Sciatic nerve (tissue), 2 donors: Measurements from ENCODE around the gene MUC4. TPM values are rescaled to one million over a fixed set of nuclear protein-coding genes. Genes with fewer than 3 reads are reported as not detected.
A peak's percentile ranks its signal among the peaks of the same experiment; 100 is the strongest.
"Not testable (repeated sequence)": the region's sequence is repeated elsewhere in the genome, so short reads cannot be mapped to it uniquely, and the experiment has no call there.

Source experiments
- ATAC-seq: fragments of 200-7000 bp; cut with Tn5 transposase; one replicate; pipeline ENCODE4 v1.9.1; 2020; ENCODE audit warnings: mild to moderate bottlenecking, moderate library complexity
- DNase-seq: peaks from one replicate; pipeline ENCODE4 v3.0.0-alpha.2; 2020; ENCODE audit warnings: low spot score
- intact Hi-C: fragments of 100-400 bp; cut with DNase I; formaldehyde crosslinking; loops from one replicate; pipeline ENCODE4 v1.14.2; 2022
- total RNA-seq: library from RNA; stranded (reverse); fragmentation: NEBNext Ultra II Directional; extraction: Animal tissue kit (Norgen Biotek cat#: 25700); gene quantifications from one replicate; pipeline ENCODE4 v1.2.1, GENCODE V29; 2021
- donor health status: DM: no; HTN: no; CAD: no.
- donor health status: DM: no; HTN: no; CAD: no.

The MUC4 gene
- total RNA-seq, 1 donor from 2014 or later: 0.31 TPM

DNA sequence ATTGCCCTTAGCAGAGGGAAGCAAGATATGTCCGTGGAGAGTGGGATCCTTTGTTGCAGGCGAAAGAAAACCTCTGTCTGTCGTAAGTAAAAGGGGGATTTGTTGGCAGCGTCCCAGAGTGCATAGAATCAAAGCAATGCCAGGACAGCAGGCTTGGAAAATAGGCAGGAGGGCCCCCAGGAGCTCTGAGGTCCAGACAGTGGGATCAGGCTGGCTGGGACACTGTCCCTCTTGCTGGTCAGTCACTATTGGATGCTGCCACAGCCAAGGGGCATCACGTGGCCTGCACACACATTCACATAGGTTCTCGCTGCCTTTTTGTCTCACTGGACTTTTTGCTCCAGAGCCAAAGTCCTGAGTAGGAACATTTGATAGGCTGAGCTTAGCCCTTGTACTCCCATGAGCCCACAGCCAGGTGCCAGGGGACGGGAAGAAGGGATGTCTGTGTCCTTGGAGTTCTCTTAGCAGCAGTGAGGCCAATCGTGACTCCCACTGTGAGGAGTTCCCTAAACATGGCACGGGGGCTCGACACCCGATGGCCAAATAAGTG, 80.3 kb downstream of the MUC4 start:
- intact Hi-C loops: no loop called here
- no peak for ATAC-seq
- peak; percentile 55 for DNase-seq

DNA sequence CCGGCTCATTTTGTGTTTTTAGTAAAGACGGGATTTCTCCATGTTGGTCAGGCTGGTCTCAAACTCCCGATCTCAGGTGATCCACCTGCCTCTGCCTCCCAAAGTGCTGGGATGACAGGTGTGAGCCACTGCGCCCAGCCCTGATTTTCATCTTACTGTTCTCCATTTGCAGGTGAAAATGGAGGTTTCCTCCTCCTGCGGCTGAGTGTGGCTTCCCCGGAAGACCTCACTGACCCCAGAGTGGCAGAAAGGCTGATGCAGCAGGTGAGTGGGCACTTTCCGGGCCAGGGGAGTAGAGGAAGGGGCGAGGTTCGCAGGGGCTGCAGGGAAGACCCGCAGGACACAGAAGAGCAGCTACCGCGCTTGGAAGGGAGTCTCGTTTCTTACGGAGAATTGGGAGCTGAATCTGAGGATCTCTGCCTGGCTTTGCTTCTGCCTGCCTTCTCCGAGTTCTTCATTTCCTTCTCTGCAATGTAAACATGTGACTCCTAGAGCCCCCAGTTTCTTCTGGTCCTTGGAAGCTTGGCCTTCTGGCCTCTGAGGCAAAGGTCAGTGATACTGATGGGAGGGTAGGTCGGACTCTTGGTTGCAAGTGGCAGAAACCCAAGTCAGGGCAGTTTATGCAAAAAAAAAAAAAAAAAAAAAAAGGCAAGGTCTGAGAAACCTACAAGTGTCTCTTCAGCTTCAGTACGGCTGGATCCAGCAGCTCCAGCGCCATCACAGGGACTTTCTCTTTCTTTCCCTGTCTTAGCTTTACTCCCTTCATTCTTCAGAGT, 82.1 kb downstream of the MUC4 start:
- intact Hi-C loops: no loop called here
- DNase-seq: peak; percentile 55
- ATAC-seq: no peak

DNA sequence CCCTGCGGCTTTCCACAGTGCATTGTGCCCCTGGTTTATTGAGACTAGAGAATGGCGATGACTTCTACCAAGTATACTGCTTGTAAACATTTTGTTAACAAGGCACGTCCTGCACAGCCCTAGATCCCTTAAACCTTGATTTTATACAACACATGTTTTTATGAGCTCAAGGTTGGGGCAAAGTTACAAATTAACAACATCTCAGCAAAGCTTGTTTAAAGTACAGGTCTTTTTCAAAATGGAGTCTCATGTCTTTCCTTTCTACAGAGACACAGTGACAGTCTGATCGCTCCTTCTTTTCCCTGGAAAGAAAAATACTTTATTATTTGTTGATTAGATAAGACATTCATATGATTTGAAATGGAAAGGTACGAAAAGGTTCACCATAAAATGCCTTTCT, 82.9 kb downstream of the MUC4 start:
- ATAC-seq, DNase-seq, intact Hi-C loops: not testable (repeated sequence)

DNA sequence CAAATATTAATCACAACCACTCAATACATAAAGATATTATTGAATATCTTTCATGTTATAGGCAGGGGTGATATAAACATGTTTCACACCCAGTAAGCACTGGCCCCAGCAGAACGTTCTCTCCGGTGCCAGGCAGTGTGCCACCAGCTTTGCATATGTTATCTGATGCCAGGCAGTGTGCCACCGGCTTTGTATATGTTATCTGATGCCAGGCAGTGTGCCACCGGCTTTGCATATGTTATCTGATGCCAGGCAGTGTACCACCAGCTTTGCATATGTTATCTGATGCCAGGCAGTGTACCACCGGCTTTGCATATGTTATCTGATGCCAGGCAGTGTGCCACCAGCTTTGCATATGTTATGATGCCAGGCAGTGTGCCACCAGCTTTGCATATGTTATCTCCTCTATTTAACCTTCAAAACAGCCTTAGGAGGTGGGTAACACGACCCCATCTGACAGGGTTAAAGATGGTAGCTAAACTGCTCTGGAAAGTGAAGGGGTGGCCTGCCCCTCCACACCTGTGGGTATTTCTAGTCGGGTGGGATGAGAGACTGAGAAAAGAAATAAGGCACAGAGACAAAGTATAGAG, 84.0 kb downstream of the MUC4 start:
- DNase-seq (peak; percentile 49), ATAC-seq (no peak)
- intact Hi-C loops: no loop called here

DNA sequence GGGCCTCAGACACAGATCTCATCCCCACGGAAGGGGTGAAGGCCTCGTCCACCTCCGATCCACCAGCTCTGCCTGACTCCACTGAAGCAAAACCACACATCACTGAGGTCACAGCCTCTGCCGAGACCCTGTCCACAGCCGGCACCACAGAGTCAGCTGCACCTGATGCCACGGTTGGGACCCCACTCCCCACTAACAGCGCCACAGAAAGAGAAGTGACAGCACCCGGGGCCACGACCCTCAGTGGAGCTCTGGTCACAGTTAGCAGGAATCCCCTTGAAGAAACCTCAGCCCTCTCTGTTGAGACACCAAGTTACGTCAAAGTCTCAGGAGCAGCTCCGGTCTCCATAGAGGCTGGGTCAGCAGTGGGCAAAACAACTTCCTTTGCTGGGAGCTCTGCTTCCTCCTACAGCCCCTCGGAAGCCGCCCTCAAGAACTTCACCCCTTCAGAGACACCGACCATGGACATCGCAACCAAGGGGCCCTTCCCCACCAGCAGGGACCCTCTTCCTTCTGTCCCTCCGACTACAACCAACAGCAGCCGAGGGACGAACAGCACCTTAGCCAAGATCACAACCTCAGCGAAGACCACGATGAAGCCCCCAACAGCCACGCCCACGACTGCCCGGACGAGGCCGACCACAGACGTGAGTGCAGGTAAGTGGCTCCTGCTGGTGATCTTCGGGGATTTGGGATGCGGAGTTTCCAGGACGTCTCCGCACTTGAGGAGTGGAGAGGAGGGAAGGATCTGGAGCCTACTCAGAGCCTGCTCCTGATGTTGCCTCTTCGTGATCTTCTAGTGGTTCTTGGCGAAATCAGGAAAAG, 85.6 kb downstream of the MUC4 start:
- ATAC-seq, intact Hi-C loops: not testable (repeated sequence)
- peak; percentile 60 for DNase-seq

DNA sequence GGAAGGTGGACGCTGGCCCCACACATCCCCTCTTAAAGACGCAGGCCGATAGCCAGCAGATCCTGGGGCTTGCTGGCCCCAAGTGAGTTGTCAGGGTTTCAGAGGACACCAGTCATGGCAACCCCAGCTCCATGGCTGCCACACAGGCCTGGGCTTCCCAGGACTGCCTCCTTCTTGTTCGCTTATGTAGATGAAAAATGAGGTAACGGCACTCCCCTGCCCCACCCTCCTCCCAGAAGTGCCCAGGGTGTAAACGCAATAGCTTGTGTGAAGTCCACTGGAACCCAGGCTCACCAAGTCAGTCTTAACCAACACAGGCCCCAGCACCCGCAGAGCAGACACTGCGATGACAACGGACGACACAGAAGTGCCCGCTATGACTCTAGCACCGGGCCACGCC, 87.4 kb downstream of the MUC4 start:
- ATAC-seq, intact Hi-C loops, DNase-seq: not testable (repeated sequence)

DNA sequence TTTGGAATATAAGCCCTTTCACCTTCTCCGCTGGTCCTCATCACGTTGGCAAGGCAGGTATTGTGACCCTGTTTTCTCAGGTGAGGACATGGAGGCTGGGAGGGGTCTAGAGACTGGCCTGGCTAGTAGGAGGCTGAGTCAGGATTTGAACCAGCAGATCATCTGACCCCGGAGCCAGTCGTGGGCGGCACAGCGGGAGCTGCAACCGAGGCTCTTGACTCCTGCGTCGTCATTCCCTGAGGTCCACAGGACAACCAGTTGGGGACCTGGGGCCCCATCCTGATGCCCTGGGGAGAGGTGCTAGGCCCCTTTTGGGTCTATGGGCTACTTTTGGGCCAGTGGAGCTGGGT, 88.8 kb downstream of the MUC4 start:
- peak; percentile 14 for ATAC-seq
- DNase-seq, intact Hi-C loops: not testable (repeated sequence)

DNA sequence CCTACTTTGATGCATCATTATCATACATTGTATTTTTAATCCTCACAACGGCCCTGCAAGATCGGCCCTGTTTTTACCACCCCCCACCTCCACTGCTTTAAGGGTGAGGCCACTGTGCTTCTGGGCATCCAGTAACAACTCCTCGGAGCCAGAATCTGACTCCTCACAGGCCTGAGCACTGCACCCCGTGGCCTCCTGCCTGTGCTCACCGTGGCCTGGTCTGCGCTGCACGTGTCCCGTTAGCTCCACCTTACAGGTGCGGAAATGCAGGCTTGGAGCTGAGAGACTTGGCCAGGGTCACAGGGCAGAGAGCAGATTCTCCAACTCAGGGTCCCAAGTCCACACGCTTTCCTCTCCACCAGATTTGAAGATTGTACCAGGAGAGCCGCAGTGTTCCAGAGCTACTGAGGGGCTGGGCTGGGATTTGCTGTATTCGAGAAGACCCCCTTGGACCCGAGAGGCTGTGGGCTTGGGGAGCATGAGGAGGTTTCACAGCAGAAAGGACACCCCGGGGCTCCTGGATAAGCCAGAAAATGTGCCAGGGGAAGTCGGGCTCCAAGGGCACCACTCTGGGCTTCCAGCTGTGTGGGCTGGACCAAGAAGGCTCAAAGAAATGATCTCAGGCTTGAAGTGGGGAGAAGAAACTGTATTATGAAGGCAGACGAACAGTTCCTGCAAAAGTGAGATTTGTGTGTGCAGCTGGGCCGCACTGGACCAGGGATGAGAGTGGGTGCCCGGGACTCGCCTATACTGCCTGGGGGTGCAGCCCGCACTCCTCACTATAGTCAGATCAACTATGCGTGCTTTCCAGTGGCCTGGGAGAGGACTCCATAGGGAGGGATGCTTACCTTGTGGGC, 89.4 kb downstream of the MUC4 start:
- intact Hi-C loops, DNase-seq: not testable (repeated sequence)
- ATAC-seq: peak; percentile 31

DNA sequence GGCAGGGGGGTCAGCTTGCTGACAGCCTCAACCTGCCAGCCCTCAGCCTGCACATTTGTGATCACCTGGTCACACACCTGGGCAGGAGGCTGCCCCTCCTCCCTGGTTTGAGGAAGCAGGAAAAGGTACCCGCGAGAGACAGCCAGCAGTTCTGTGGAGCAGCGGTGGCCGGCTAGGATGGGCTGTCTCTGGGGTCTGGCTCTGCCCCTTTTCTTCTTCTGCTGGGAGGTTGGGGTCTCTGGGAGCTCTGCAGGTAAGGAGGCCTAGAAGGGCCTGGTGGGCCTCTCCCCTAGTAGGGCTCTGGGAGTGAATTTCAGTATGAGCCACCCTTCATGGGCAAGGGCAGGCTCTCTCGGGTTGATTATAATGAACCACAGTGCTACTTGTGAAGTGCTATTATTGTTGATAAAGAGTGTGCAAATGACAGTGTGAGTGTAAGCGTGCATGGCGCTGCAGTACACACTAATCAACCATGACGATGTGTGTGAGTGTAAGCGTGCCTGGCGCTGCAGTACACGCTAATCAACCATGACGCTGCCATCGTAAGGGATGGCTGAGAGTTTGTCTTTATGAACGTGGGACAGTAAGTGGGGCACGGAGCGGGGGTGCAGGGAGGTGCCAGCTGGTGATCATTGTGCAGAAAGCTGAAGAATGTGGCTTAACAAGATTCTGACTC, 90.8 kb downstream of the MUC4 start, which contains the start of gene MUC20:
MUC20 (plus strand) TSS at position 148 of the 676 bp plus-strand sequence; CDS start at position 178, 30 bp downstream.
- intact Hi-C loops: not testable (repeated sequence)
- ATAC-seq (peak; percentile 4), DNase-seq (peak; percentile 60)

DNA sequence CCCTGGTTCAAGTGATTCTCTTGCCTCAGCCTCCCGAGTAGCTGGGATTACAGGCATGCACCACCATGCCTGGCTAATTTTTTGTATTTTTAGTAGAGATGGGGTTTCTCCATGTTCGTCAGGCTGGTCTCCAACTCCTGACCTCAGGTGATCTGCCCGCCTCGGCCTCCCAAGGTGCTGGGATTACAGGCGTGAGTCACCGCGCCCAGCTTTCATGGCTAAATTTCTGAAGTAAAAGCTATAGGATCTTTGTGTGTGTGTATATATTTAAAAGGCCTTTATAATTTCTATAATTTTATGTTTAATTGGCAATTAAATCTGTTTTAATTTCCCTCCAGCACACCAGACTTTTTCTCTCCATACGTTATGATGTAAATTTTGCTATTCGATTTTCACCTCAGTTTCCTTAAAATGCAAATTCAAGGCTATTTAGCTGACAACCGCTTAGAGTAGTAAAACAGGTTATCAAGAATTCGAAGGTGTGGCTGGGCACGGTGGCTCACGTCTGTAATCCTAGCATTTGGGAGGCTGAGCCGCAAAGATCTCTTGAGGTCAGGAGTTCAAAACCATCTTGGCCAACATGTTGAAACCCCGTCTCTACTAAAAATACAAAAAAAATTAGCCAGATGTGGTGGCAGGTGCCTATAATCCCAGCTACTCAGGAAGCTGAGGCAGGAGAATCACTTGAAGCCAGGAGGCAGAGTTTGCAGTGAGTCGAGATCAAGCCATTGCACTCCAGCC, 92.0 kb downstream of the MUC4 start:
- ATAC-seq, intact Hi-C loops, DNase-seq: not testable (repeated sequence)

DNA sequence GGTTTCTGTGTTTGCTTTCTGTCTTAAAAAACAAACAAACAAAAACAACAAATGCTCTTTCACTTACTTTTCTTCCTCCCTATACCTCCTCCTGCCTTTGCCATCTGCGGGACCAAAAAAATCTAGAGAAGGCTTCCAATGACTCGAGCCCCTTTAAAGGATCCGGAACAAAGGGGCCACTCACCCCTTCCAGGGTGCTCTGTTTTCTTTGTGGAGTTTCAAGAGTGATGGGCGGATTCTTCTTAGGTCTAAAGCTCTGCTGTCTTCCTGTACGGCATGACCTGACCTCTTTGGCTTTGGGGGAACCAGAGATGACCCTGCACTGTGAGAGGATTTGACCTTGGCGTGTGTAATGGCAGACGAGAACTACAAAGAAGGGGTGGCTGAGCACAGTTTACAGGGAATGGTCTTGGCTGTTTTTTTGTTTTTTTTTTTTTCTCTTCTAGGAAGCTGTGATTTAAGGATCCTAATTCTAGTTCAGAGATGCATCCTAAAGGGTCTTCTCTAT, 93.2 kb downstream of the MUC4 start:
- DNase-seq (no peak), ATAC-seq (no peak)
- intact Hi-C loops: no loop called here

DNA sequence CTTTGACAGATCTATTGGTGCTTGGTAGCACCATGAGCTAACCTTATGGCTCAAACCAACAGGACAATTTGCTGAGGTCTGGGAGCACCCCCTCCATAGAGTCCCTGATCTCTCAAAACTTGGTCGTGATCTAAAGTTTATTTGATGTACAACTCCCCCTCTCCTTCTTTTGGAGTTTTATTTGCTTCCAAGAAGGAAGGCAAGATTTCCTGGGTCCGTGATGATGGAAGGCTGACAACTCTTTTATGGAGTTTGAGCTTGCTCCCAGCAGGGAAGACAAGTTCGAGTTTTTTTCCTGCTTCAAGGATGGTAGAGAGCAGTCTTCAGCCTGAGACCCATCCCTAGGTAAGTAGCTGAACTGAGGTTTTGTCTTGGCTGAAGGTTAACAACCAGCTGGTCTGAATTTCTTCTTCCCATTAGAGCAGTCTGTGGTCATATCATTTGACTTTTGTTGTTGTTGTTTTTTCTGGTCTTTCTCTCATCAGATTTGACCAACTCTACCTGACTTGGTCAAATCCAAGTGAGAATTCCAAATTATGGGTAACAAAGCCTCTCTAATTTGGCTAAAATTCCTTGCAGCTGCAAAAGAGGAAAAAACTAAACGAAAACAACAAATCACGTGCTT, 93.8 kb downstream of the MUC4 start:
- DNase-seq: no peak
- ATAC-seq: no peak
- intact Hi-C loops: no loop called here

DNA sequence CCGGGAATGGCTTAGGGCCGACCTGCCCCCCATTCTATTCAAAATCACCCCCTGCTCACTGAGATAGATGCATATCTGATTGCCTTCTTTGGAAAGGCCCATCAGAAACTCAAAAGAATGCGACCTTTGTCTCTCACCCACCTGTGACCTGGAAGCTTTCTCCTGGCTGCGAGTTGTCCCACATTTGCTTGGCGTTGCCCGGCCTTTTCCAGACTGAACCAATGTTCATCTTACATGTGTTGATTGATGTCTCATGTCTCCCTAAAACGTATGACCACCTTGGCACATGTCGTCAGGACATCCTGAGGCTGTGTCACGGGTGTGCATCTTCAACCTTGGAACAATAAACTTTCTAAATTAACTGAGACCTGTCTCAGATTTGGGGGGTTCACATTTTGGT, 94.3 kb downstream of the MUC4 start:
- DNase-seq: no peak
- ATAC-seq: no peak
- intact Hi-C loops: no loop called here

DNA sequence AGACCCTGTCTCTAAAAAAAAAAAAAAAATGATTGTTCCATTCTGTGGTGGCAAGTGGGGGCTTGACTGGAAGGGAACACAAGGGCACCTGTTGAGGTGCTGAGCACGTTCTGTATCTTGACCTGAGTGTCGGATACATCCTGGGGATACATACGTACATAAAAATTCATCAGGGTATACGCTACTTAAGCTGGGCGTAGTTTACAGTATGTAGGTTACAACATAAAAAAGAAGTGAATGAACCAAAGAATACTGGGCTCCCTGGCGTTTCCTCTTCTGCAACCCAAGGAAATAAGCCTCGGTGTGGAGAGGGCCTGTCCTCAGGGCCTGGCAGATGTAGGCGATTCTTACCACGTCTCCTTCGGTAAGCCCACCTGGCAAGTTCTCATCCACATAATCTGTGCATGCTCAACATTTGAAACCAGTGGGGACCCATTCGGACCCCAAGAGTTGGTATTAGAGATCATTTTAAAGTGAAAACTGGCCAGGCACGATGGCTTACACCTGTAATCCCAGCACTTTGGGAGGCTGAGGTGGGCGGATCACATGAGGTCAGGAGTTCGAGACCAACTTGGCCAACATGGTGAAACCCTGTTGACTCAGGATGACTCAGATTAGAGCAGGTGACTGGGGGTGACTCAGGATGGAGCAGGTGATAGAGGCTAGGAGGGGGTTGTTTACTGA, 96.0 kb downstream of the MUC4 start:
- intact Hi-C loops: no loop called here
- DNase-seq (no peak), ATAC-seq (no peak)

DNA sequence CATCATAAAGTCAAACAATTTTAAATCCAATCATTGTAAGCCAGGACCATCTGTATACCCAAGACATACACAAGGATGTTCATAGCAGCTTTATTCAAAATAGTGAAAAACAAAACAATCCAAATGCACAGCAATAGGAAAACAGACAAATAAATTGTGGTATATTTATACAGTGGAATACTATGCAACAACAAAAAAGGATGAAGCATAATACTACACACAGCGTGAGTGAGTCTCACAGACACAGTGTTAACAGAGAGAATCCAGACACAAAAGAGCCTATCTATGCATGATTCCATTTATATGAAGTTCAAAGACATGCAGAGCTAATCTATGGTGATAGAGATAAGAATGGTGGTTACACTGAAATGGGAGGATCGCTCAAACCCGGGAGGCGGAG, 96.6 kb downstream of the MUC4 start:
- intact Hi-C loops: no loop called here
- no peak for ATAC-seq
- no peak for DNase-seq

DNA sequence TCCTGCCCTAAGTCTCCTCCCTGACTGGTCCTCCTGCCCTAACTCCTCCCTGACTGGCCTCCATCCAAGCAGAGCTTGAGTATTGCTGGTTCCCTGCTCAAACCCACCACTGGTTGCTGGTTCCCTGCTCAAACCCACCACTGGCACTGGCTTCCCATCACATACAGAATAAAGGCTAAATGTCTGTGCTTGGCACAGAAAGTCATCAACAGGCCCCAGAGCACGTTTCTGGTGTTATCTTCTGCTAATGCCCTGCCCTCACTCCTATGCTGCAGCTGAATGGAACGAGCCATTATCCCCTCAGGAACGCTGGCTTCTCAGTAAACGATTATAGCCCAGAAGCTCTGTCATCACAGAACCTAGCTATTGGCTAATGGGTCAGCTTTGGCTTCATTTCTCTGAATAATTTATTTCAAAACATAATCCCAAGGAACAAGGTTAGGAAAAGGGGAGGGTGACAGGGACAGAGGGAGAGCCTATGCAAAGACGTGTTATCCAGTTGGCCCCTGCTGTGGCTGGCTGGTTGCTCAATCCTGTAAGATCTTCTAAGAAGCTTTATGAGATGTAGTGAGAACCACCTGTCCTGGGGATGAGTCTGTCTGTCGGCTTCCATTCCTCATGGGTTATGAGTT, 97.2 kb downstream of the MUC4 start:
- no peak for DNase-seq
- ATAC-seq: peak; percentile 61
- intact Hi-C loops: no loop called here
